Hindlimb muscle (tissue), 1 donor: Measurements from ENCODE around the gene GSK3A. TPM values are rescaled to one million over a fixed set of nuclear protein-coding genes. Genes with fewer than 3 reads are reported as not detected.

Experiments
- DNase-seq: peaks from one replicate; pipeline ENCODE4 v3.0.0-alpha.2; 2013
- polyA plus RNA-seq: library from polyadenylated mRNA; unstranded; fragments of 120-200 nt; gene quantifications from one replicate; pipeline ENCODE4 v1.2.1, GENCODE V29; 2013; ENCODE audit not compliant: insufficient read length

Gene GSK3A
- polyA plus RNA-seq, 1 donor = 47.4 TPM

DNA sequence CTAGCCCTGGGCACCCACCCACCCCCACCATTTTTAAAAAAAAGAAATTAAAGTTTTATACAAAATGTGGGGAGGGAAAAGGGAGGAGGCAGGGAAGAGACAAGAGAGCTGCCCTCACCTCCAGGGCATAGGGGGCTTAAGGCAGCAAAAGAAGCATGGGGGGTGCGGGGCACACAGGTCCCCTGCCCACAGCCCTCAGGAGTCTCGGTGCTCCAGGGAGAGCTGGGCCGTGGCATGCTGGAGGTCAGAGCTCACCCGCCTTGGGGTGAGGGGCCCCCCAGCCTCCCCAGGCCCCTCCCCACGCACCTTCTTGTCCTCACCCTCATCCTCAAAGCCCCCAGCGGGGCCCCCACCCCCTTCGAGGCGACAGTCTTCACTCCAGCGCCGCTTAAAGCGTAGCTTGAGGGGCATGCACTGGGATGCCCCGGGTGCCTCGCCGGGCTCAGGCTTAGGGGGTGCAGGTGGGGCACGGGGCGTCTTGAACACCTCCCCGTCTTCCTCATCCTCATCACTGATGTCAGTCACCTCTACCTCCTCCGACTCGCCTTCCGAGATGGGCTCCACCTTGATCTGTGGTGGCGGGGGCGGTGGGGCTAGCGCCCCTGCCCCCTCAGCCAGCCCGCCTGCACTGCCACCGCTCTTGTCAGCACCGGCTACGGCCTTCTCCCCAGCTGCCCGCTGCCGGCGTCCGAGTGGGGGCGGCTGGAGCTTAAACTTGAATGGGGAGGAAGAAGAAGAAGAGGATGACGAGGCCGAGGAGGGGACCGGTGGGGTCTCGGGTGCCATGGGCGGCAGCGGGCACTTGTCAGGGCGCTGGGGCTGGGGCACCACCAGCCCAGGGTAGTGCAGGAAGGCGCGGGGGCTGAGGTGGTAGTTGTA is 6.1 kb upstream of the GSK3A start:
- no peak for DNase-seq

DNA sequence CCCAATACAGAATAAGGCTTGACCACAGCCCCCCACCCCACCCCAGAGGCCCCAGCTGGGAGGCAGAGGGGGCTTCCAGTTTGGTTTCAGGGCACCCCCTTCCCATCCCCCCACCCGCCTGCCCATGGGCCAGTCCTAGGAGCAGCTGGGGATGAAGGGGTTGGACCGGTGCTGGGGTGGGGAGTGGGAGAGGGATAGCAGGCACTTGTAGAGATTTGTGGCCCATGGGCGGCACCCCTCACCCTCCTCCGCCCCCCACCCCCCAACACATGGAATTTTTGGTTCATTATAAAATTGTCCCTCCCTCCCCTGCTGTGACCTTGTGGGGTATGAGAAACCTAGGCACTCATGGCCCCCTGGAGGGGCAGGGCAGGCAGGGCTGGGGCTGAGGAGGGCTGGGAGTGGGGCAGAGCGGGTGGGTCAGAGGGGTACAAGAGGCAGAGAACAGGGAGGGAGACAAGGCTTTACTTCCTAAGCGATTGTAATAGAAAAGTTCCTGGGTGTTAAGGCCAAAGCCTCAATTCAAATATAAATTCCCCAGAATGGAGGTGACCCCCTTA is 5.3 kb upstream of the GSK3A start:
- DNase-seq = no peak

DNA sequence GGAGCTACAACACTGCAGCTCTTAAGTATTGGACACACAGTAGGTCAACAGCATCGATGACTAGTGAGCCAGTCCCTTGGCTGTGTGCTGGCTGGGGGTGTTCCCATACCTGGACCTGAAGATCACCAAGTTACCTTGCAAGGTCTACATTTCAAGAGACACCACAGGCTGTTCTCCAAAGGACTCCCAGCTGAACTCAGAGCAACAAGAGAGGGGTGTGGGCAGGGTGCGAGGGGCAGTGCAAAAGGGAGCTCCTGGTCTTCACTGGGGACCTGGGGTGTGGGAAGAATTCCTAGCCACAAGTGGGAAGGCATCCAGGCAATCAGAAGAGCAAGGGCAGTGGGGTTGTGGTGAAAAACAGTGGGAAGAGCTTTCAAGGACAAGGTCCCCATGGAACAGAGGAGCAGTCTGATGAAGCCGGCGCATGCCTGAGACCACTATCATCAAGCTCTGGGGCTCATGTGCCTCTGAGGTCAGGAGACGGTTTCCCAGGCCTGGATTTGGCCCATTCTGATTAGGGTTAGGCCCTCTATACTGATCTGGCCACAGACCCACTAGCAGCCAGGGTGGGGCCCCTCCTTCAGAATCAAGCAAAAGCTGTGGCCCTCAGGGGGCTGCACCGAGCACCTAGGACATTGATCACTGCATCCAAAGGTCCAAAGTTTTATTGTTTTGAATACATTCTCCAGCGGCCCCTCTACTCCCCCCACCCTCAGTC is 4.7 kb upstream of the GSK3A start:
- DNase-seq = no peak

DNA sequence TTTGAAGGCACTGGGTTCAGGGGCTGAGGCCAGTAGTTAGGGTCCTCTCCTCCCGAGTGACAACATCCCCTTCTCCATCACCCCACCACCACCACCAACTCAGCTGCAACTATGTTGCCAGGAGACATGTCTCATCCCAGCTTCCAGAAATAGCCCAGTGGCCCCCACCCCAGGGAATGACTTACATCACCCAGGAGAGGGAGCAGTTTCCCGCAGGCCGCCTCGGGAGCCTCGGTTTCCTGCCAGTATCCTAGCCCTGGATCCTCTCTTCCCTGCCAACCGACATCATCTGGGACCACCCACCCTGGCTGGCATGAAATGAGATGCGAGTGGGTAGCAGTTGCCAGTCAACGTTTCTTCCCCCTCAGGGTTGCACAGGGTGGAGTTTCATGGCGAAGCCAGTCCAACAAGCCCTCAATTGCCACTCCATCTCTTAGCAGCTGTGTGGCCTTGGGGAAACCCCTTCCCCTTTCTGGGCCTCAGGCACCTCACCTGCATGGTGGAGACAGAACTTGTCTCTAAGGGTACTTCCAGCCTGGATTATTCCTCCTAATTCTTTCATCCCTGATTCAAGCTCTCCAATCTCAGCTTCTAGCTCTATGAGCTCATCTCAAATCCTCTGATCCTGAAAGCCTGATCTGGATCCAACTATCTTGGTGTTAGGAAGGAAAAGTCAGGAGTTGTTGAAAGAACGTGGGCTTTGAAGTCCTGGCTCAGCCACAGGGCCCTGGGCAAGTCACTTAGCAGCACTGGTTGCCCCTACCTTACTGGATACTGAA is 3.9 kb upstream of the GSK3A start:
- peak; percentile 58 for DNase-seq

DNA sequence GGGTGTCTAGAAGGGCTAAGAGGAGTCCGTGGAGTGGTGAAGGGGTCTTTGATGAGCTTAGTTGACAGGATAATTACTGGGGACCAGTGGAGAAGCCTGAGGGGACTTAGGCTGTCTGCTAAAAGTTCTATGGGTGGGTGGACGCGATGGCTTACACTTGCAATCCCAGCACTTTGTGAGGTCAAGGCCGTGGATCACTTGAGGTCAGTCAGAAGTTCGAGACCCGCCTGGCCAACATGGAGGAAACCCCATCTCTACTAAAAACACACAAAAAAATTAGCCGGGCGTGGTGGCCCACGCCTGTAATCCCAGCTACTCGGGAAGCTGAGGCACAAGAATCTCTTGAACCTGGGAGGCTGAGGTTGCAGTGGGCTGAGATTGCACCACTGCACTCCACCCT is 2.8 kb upstream of the GSK3A start:
- DNase-seq = no peak

DNA sequence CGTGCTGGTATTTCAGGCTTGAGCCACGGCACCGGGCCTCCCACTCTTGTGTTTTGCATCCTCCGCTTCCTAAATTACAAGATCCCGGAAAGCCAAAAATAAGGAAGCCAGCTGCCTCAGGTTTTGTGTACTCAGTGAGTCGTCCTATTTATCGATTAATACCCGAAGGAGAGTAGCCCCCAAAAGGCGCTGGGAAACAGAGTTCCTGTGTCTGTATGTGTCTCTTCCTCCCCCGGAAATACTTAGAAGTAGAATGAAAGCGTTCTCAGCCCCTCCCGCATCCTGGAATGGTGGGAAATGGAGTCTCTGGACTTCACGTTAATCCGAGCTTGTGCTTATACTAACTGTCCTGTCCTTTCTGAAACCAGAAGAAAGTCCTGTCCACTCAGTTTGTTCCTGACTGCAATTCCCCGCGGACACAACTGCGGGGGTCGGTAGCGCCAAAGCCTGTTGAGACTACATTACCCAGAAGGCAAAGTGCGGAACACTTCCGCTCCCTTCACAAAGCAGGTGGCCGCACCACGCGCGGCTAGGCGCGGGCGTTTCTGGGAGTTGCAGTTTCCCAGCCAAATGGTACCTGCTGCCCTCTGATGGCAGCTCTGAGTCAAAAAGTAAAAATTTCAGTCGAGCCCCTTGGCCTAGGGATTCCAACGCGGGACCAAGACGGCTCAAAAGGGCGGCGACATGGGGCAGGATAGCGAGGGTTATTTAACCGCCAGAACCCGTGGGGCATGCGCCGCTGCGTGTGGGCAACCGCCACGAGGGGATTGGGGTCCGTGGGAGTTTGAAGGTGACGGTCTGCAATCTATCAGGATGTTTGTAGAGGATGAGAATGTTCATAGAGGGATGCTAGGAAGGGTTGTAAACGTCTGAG is 2.2 kb upstream of the GSK3A start:
- DNase-seq = peak; percentile 95

DNA sequence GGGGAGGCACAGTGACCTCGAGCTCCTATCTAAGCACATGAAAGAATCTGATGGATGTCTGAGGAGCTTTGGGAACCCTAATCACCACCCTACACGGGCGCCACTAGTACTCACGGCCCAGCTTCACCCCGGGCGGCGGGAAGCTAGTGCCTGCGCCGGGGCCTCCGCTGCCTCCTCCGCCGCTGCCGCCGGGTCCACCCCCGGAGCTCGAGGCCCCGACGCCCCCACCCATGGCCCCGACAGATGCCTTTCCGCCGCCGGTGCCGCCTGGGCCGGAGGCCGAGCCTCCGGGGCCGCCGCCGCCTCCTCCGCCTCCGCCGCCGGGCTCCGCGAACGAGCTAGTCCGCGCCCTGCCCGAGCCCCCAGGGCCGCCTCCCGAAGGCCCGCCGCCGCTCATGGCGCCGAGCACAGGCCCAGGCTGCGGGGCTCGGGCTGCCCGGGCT is 312 bp downstream of the GSK3A start:
- no peak for DNase-seq

DNA sequence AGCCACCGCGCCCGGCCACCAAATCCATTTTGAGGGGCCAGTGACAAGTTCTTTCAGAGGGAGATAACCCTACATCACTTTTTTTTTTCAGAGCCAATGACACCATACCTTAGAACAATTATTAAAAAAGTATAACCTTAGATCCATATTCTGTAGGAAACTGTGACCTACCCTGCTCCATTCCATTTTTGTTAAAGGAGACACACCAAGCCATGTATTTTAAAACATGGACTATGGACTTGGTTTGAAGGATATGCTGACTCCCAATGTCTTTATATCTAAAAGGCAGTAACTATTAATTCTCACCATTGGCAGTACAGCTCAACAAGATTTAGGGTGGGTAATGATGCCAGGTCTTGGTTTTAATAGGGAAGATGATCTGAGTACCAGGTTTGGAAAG is 1.1 kb downstream of the GSK3A start:
- DNase-seq = no peak

DNA sequence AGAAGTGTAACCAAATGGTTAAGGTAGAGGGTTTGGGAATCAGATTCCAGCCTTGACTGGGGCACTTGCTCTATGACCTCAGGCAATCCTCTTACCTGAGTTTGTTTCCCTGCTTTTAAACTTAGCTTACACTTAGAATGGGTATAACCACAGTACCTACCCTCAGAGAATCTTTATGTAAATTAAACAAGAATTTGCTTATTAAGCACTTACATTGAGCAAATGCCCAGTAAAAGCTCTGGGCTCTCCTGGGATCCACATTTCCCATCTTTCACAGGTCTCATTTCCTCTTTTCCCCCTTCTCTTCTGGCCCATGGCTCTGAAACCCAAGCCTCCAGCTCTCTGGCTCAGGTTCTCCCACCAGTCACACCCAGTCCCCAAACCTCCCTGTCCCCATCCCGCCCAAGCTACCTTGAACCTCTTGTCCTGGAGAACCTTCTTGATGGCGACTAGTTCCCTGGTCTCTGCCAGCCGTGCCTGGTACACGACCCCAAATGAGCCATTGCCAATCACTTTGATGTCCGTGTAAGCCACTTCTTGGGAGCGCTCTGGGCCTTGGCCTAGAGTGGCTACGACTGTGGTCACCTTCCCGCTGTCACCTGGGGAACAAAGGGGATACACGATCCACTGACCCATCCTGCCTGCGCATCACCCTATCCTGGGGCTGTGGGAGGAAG is 2.7 kb downstream of the GSK3A start:
- no peak for DNase-seq

DNA sequence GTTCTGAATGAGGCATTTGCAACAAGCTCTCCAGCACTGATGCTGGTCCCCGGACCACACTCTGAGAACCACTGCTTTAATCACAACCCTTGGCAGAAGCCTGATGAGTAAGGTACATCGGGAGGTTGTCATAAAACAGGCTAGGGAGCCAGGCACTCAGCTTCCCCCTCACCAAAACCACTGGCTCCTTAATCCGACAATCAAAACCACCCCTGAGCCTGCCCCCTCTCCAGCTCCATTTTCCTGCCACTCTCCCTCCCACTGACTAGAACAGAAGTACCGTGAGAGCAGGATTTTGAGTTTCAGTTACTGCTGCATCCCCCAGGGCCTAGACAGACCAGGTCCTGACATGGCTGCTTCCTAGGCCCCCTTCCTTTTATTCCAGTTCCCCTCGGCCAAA is 7.2 kb downstream of the GSK3A start:
- DNase-seq = no peak

DNA sequence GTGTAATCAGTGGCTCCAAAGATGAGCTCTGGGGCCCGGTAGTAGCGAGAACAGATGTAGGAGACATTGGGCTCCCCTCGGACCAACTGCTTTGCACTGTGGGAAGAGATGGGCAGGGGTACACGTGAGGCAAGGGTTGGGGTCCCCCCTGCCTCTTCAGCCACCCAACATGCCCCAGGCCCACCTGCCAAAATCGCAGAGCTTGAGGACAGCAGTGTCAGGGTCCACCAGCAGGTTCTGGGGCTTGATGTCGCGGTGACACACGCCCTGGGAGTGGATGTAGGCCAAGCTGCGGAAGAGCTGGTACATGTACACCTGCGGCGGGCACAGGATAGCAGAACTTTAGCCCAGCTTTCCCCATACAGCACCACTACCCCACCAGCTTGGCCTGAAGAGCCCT is 8.0 kb downstream of the GSK3A start:
- DNase-seq = no peak

DNA sequence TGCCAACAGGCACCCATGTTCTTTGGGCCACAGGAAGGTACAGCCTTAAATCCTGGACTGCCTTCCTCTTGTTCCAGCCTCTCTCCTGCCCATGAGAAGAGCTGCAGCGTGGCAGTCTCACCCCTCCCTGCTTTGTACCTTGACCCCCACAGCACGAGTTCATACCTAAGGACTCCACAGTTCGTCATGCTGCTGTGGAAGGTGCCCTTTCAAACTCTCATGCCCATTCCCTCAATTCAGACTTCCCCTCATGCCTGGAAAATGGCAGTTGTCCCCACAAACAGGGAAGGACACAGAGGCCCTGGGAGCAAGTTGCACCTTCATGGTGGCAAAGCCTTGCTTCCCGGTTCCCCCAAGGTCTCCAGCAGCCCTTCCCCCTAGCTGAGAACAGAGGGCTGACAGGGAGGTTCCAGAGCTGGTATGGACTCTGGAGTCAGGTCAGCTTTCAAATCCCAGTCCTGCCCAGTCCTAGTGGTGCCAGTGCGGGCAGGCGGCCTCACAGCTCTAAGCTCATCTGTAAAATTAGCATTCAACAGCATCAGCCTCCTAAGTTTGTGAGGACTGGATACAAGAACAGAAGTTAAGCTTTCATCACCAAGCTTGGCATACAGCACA is 8.6 kb downstream of the GSK3A start:
- no peak for DNase-seq

DNA sequence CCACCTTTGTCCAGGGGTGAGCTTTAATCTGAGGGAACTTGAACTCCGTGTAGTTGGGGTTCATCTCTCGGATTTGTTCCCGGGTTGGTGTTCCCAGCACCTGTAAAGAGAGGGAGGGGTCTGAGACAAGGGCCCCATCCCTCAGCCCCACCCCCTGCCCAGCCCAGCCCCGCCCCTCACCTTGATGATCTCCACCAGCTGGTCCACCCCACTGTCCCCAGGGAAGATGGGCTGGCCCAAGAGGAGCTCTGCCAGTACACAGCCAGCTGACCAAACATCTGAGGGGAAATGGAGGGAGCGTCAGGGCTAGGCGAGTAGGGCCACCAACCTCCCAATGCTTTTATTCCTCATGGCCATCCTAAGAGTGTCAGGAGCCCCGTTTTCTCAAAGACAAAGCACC is 9.3 kb downstream of the GSK3A start:
- no peak for DNase-seq

DNA sequence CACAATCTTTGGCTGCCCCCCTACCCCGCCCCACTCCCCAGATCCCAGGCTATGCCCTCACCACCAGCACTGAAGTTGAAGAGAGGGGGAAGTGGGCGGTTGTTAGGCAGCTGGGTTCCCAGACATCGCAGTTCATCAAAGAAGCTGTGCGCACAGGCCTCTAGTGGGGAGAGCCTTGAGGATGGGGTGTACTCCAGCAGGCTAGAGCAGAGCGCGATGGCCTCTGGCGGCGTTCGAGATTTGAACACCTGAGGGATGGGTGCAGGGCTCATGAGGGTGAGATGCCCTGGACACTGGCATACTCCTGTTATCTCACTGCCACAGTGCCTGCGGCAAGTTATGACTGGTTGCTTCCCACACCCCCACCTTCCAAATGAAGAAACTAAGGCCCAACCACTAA is 10.0 kb downstream of the GSK3A start:
- DNase-seq = no peak

DNA sequence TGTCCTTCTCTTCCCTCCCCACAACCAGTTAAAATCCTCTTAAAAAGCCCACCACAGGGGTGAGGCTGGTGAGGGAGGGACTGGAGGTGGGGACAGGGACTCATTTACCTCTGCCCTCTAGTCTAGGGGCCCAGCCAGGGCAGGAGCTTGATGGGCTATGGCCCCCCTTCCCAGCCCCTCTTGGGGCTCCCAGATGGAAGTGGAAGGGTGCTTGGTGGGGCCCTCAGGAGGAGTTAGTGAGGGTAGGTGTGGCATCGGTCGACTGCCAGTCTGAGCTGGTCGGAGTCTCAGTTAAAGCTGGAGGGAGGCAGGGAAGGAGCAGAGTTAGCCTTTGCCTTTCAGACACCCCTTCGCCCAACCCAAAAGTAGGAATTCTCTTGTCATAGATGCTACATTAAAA is 11.8 kb downstream of the GSK3A start:
- no peak for DNase-seq

DNA sequence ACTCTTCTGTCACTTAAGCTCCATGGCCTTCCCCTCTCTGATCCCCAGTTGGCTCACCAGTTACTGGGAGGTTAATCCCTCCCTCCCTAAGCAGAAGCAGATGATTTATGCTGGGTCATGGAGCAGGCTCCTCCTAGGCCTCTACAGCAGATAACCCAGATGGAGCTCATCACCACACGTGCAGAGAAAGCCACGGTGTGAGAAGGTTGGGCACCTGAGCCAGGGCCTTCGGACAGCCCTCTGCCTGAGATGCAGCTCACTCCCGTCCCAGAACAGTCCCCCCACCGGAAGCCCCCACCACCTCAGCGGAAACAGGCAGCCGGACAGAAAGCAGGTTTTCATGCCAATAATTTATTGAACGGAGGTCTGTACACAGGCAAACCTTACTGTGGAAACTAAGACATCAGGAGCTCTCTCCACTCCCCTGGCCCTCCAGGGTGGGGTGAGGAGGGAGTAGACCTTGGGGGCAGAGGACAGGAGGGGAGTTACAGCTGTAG is 12.5 kb downstream of the GSK3A start:
- DNase-seq = no peak

DNA sequence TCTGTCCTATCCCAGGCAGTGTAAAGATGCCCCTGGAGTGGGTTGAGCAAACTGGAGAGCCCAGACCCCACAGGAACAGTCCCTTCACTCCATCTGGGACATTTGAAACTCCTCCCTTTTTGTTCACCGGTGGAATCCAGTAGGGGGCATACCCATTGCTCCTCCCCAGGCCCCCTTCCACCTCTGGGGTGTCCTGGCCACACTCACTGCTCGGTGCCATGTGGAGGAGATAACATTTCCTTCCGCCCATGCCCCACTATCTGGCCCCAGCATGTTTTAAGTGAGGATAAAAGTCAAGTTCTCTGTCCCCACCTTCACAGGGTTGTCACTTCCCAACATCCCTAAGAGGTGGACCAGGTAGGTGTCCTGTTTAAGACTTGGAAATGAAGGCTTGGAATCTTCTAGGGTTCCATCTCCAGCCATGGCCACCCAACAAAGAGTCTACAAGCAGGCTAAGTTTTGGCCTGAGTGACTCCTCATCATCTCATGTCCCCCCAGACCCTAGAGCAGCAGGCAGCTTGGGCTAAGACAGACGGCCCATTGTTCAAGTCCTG is 13.0 kb downstream of the GSK3A start:
- DNase-seq = no peak

DNA sequence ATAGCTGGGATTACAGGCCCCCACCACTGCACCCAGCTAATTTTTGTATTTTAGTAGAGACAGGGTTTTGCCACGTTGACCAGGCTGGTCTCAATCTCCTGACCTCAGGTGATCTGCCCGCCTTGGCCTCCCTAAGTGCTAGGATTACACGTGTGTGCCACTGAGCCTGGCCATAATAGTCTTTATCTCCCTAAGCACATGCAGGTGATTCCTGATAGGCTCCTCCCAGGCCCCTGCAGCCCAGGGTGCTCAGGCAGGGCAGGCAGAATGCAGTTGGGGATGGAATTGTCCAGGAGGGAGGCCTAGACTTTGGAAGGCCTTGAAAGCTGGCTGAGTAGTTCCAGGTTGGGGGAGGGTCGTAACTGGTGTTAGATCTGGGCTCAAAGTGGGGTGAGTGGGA is 13.8 kb downstream of the GSK3A start:
- DNase-seq = no peak

DNA sequence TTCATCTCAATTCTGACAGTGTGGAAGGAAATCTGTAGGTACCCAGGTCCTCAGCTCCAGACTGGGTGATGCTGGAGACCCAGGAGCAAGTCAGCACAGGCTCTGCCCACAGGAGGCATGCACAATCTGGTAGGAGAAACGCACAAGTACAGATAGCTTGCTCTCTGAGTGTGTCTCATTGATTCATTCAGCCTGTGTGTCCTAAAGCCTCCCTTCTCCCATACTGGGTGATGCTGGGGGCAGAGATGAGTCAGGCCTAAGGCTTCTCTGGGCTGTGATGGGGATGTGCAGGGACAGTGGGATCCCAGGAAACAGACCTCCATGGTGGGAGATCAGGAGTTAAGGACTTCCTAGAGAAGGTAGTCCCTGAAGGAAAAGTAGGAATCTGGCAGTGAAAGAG is 15.5 kb downstream of the GSK3A start:
- no peak for DNase-seq

DNA sequence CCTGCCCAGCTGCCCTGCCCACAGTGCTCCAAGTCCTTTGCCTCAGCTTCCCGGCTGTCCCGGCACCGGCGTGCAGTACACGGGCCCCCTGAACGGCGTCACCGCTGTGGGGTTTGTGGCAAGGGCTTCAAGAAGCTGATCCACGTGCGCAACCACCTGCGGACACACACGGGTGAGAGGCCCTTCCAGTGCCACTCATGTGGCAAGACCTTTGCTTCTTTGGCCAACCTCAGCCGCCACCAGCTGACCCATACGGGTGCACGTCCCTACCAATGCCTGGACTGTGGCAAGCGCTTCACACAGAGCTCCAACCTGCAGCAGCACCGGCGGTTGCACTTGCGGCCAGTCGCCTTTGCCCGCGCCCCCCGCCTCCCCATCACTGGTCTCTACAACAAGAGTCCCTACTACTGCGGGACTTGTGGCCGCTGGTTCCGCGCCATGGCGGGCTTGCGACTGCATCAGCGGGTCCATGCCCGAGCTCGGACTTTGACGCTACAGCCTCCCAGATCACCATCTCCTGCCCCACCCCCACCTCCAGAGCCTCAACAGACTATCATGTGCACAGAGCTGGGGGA is 16.6 kb downstream of the GSK3A start:
- DNase-seq = no peak
